ENCODE data around the gene MXD3.
"Not testable (repeated sequence)": the region's sequence is repeated elsewhere in the genome, so short reads cannot be mapped to it uniquely, and the experiment has no call there.

The MXD3 gene

DNA sequence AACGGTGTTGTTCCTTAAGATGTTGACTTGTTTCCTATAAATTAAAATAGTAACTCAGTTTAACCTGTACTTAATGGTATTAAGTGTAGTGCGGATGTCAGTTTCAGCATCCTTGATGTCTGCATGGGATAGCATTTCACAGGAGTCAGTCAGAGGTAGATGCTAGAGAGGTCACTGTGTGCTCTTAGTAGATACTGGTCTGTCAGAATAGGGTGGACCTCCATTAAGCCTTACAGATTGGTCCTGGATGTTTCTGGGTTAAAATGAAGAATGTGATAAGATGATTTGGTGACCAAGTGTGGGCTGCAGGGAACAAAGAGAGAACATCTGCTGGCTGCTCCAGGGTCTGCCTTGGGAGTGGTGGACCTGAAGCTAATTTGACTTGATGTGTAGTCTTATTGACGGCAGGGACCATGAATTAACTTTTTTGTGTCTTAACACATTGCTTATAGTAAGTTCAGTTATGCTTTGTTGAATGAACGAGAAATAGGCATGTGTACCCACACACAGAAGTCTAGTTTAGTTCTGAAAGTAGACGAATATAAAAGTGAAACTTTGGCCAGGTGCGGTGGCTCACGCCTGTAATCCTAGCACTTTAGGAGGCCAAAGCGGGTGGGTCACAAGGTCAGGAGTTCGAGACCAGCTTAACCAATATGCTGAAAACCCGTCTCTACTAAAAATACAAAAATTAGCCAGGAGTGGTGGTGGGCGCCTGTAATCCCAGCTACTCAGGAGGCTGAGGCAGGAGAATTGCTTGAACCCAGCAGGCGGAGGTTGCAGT, 20.7 kb downstream of the MXD3 start:
- no peak overlapping the region for H3K4me3 ChIP-seq
- no peak overlapping the region for H3K27ac ChIP-seq

DNA sequence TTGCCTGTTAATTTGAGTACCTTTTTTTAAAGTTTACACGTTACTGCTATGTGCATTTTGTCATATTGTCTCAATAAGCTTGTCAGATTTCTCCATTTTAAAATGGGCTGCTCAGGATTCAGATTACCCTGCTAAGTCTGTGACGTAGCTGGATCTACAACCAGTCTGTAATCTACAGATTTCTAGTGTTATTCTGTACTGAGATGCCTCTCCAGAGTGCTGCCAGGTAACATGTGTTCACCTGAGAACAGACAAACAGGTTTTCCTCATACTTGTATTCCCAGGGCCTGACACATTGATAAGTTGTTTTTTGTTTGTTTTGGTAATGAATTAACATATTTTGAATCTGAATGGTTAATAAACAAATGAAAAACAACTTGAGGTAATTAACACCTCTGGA, 23.5 kb downstream of the MXD3 start:
- no peak overlapping the region for H3K4me3 ChIP-seq

DNA sequence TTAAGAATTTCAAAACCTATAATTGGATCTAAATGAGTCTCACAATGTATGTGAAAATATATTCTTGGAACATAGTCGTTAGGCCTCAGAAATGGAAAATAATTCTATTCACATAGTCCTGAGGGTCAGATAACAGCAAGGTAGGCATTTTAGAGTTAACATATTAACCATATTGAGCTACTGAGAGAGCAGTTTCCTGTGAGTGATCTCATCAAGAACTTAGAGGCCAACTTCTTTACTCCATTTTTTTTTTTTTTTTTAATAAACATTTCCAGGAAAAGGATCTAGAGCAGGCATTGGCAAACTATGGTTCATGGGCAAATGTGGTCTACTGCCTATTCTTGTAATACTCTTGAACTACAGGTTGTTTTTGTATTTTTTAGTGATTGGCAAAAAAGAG, 34.8 kb downstream of the MXD3 start:
- no peak overlapping the region for H3K27ac ChIP-seq
- H3K4me3 ChIP-seq = no peak overlapping the region

More for the DNA sequence above, 23.5 kb downstream of the MXD3 start:
- H3K27ac ChIP-seq = no peak overlapping the region

DNA sequence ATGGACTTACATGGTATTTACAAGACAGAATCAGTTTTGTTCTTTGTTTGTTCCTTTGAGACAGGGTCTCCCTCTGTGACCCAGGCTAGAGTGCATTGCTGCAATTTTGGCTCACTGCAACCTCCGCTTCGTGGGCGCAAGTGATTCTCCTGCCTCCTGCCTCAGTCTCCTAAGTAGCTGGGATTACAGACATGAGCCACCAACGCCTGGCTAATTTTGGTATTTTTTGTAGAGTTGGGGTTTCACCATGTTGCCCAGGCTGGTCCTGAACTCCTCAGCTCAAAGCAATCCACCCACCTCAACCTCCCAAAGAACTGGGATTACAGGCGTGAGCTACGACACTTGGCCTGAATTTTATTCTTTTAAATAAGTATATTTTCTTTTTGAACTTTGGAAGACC, 35.8 kb downstream of the MXD3 start:
- H3K4me3 ChIP-seq = no peak overlapping the region
- no peak overlapping the region for H3K27ac ChIP-seq

DNA sequence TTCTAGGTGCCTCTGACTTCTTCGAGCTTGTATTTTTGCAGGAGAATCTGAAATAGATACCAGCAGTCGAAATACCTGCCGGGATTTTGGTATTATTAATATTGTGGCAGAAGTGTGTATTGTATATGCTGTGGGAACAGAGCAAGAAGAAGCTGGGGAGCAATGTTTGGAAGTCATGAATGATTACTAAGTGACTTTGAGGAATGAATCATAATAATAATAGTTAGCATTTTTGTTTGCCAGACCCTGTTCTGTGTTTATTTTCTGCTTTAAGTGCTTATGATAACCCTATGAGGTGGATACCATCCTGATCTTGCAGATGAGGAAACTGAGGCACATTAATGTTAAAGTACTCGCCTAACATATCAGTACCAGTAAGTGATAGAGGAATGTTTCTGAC, 40.6 kb downstream of the MXD3 start:
- peak overlapping the region in 2 of 21 experiments; percentile 4 to 46 for H3K27ac ChIP-seq
- H3K4me3 ChIP-seq = no peak overlapping the region

DNA sequence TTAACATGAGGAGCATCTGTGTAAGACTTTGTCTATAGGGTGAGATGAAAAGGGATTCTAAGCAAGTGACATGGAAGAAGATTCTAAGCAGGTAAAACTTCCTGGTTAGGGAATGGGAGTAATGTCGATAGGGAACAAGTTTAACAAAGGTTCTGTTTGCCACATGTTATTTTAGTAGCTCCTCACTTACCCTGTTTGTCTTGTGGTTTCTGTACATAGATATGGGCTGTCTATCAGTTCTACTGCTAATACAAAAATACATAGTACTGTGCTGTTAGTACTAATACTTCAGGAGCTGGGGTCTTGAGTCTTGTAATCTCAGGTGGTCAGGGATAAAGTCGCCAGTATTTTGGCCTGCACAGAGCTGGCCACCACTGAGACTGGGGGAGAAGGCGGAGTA, 41.0 kb downstream of the MXD3 start:
- Histone ChIP-seq H3K4me3 (no peak overlapping the region), H3K27ac (peak overlapping the region in 3 of 21 experiments; percentile 4 to 46 (median 16))

DNA sequence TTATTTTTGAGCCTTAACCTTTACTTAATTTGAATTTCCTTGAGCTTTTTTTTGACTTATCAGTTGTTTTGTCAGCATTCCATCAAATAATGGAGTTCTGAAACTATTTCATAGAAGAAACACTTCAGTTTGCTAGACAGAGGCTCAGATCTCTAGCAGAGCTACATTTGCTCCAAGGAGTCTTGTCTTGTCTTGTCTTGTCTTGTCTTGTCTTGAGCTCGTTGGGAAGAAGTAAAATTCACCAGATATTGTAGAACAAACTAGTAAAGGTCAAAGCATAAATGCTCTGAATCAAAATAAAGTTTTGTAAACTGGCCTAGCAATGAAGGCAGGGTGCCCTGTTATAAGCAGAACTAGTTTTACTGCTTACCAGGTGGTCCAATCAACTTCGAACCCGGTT, 41.7 kb downstream of the MXD3 start:
- H3K27ac ChIP-seq = peak overlapping the region in 1 of 21 experiments; percentile 16
- H3K4me3 ChIP-seq = no peak overlapping the region

DNA sequence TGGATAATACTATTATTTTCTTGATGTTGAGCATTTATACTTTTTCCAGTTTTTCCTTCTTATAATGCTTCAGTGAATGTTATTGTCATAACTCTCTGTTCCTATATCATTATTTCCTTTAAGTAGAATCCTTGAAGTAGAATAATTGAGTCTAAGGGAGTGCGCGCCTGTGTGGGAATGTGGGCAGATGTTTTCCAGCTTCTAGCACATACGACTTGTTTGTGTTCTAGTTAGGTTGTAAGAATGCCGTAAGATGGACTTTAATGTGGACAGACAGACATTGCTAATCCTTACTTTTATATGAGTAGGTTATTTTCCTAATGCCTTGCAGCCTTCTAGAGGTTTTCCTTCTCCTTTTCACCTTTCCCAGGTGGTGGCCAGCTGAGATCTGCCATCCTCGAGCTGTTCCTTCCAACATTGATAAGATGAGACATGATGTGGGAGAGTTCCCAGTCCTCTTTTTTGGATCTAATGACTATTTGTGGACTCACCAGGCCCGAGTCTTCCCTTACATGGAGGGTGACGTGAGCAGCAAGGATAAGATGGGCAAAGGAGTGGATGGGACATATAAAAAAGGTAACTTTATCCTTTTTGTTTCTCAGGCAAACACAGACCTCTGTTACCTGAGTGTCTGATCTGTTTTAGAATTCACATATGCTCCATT, 42.3 kb downstream of the MXD3 start:
- Histone ChIP-seq H3K27ac (no peak overlapping the region), H3K4me3 (no peak overlapping the region)

DNA sequence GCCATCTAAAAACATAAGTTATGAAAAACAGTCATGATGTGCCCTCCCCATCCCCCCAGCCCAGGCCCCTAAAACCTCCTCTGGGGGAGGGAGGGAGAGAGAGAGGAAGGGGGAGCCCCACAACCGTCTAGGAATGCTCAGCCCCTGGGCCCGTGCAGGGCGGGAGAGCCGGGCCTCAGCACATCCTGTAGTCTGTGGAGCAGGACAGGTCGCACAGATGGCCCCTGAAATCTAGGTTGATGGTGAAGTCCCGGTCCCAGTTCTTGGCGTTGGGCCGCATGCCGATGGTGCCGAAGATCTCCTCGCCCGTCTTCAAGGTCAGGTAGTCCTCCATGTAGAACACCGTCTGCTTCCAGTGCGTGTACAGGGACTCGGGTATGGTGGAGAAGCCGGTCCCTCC, 46.3 kb downstream of the MXD3 start:
- H3K27ac ChIP-seq = no peak overlapping the region

DNA sequence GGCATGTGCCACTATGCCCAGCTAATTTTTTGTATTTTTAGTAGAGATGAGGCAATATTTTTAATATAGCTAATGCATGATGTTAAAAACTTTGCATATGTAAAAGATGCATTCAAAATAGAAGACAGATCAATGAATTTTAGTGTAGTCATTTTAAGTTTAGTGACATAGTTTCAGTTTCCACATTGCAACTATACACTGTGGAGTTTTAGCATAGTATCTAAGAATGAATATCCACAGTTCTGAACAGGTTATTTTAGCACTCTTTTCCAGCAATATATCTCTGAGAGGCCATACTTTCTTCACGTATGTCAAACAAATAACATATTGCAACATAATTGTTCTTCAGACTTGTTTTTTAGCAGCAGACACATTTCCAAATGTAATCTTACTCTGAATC, 47.5 kb downstream of the MXD3 start:
- H3K27ac ChIP-seq = no peak overlapping the region
- H3K4me3 ChIP-seq = no peak overlapping the region

More for the DNA sequence above, 46.3 kb downstream of the MXD3 start:
- no peak overlapping the region for H3K4me3 ChIP-seq

DNA sequence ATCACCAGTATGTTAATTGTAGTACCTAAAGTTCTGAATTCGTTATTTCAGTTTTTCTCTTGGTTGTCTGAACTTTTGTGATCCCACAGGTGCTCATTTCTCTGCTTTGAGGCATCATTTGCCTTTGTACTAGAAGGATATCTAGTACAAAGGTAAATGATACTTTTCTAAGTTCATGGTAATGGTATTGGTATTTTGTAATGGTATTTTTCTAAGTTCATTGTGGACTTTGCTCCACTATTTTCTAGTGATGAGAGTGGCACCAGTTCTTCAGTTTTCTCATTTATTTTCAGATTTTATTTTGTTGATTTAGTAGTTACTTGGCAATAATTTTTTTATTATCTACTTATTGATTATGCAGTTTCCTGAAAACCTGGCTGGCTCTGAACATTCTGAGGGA, 50.2 kb downstream of the MXD3 start:
- Histone ChIP-seq H3K4me3 (no peak overlapping the region), H3K27ac (no peak overlapping the region)

DNA sequence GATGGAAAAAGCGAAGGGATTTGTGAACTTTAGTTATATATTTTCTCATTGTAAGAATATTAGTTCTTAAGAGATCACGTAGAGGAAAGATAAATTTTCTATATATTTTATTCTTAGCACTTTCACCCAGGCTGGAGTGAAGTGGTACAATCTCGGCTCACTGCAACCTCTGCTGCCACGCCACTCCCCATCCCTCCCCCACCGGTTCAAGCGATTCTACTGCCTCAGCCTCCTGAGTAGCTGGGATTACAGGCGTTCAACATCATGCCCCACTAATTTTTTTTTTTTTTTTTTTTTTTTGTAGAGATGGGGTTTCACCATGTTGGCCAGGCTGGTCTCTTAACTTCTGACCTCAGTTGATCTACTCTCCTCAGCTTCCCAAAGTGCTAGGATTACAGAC, 50.7 kb downstream of the MXD3 start:
- H3K4me3 ChIP-seq = no peak overlapping the region
- no peak overlapping the region for H3K27ac ChIP-seq

DNA sequence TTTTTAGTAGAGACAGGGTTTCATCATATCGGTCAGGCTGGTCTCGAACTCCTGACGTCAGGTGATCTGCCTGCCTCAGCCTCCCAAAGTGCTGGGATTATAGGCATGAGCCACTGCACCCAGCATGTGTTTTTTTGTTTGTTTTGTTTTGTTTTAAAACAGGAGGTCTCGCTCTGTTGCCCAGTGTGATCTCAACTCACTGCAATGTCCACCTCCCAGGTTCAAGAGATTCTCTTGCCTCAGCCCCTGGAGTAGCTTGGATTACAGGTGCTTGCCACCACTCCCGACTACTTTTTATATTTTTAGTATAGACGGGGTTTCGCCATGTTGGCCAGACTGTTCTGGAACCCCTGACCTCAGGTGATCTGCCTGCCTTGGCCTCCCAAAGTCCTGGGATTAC, 53.0 kb downstream of the MXD3 start:
- not testable (repeated sequence) for H3K27ac ChIP-seq, H3K4me3 ChIP-seq

Measured in skin epidermis (tissue), 12 donors.